SK-N-SH treated with all-trans-retinoic acid at 6 μM for 48 hours (cell line): ENCODE measurements around the gene ARL6IP4.
"Not testable (repeated sequence)": the region's sequence is repeated elsewhere in the genome, so short reads cannot be mapped to it uniquely, and the experiment has no call there.

ENCODE experiments used
- ATAC-seq: fragments of 200-7000 bp; cut with Tn5 transposase; 3 replicates; pipeline ENCODE4 v1.9.1; 2020; ENCODE audit warnings: mild to moderate bottlenecking, moderate library complexity
- ARNTL ChIP-seq: fragments of 450-650 bp; formaldehyde crosslinking; IDR thresholded peaks from 2 replicates; pipeline ENCODE4 v1.5.0; 2020; ENCODE audit warnings: low read depth, mild to moderate bottlenecking, moderate library complexity, borderline replicate concordance
- BACH2 ChIP-seq: fragments of 250-450 bp; sonication (Bioruptor Pico); IDR thresholded peaks from 2 replicates; pipeline ENCODE4 v1.9.0; 2021; ENCODE audit warnings: mild to moderate bottlenecking, borderline replicate concordance
- CREB5 ChIP-seq: fragments of 250-450 bp; sonication (Bioruptor Pico); IDR thresholded peaks from 2 replicates; pipeline ENCODE4 v1.5.1; 2020; ENCODE audit warnings: low read depth, mild to moderate bottlenecking, moderate library complexity
- CSDC2 ChIP-seq: fragments of 250-450 bp; sonication (Bioruptor Pico); IDR thresholded peaks from 2 replicates; pipeline ENCODE4 v1.5.0; 2020; ENCODE audit warnings: mild to moderate bottlenecking, moderate library complexity
- ESRRG ChIP-seq: fragments of 250-450 bp; sonication (Bioruptor Pico); IDR thresholded peaks from 2 replicates; pipeline ENCODE4 v1.6.1; 2021; ENCODE audit warnings: mild to moderate bottlenecking
- GLIS3 ChIP-seq: fragments of 250-450 bp; sonication (Bioruptor Pico); IDR thresholded peaks from 2 replicates; pipeline ENCODE4 v1.5.0; 2020; ENCODE audit warnings: mild to moderate bottlenecking, moderate library complexity
- ISL1 ChIP-seq: fragments of 250-450 bp; sonication (Bioruptor Pico); IDR thresholded peaks from 2 replicates; pipeline ENCODE4 v2.1.2; 2022; ENCODE audit warnings: mild to moderate bottlenecking, moderate library complexity
- OSR1 ChIP-seq: fragments of 250-450 bp; sonication (Bioruptor Pico); IDR thresholded peaks from 2 replicates; pipeline ENCODE4 v1.8.0; 2022; ENCODE audit warnings: moderate library complexity, mild to moderate bottlenecking, inconsistent platforms
- PATZ1 ChIP-seq: fragments of 250-450 bp; sonication (Bioruptor Pico); IDR thresholded peaks from 2 replicates; pipeline ENCODE4 v1.8.0; 2020; ENCODE audit warnings: mild to moderate bottlenecking, moderate library complexity, borderline replicate concordance
- PPARA ChIP-seq: fragments of 250-450 bp; sonication (Bioruptor Pico); IDR thresholded peaks from 2 replicates; pipeline ENCODE4 v1.5.0; 2020; ENCODE audit warnings: mild to moderate bottlenecking, borderline replicate concordance
- RARB ChIP-seq: fragments of 250-450 bp; sonication (Bioruptor Pico); IDR thresholded peaks from 2 replicates; pipeline ENCODE4 v1.8.0; 2021; ENCODE audit warnings: mild to moderate bottlenecking, moderate library complexity
- SNAI2 ChIP-seq: fragments of 250-450 bp; sonication (Bioruptor Pico); IDR thresholded peaks from 2 replicates; pipeline ENCODE4 v1.5.0; 2020; ENCODE audit warnings: mild to moderate bottlenecking, moderate library complexity
- TCF4 ChIP-seq: fragments of 250-450 bp; sonication (Bioruptor Pico); IDR thresholded peaks from 2 replicates; pipeline ENCODE4 v1.8.0; 2021; ENCODE audit warnings: mild to moderate bottlenecking, moderate library complexity, borderline replicate concordance
- TOX ChIP-seq: fragments of 250-450 bp; sonication (Bioruptor Pico); IDR thresholded peaks from 2 replicates; pipeline ENCODE4 v1.8.0; 2021; ENCODE audit warnings: mild to moderate bottlenecking, moderate library complexity, borderline replicate concordance
- ZC3H10 ChIP-seq: fragments of 250-450 bp; sonication (Bioruptor Pico); IDR thresholded peaks from 2 replicates; pipeline ENCODE4 v1.5.1; 2021; ENCODE audit warnings: mild to moderate bottlenecking, moderate library complexity
- ZFP3 ChIP-seq: fragments of 250-450 bp; sonication (Bioruptor Pico); IDR thresholded peaks from 2 replicates; pipeline ENCODE4 v1.5.0; 2020; ENCODE audit warnings: mild to moderate bottlenecking, moderate library complexity
- ZFP30 ChIP-seq: fragments of 450-650 bp; formaldehyde crosslinking; IDR thresholded peaks from 2 replicates; pipeline ENCODE4 v1.5.0; 2022; ENCODE audit warnings: mild to moderate bottlenecking, moderate library complexity
- ZNF565 ChIP-seq: fragments of 450-650 bp; formaldehyde crosslinking; conservative IDR thresholded peaks from 2 replicates; pipeline ENCODE4 v1.5.0; 2020; ENCODE audit warnings: low read depth, mild to moderate bottlenecking, moderate library complexity
- ZNF70 ChIP-seq: fragments of 450-650 bp; formaldehyde crosslinking; IDR thresholded peaks from 2 replicates; pipeline ENCODE4 v1.5.0; 2020; ENCODE audit warnings: mild to moderate bottlenecking, moderate library complexity
- ZNF8 ChIP-seq: fragments of 450-650 bp; formaldehyde crosslinking; IDR thresholded peaks from 2 replicates; pipeline ENCODE4 v1.5.0; 2020; ENCODE audit warnings: mild to moderate bottlenecking, moderate library complexity
- TF ChIP-seq, protein P1 (sequence below): fragments of 250-450 bp; sonication (Bioruptor Pico); IDR thresholded peaks from 2 replicates; pipeline ENCODE4 v1.5.0; 2020; ENCODE audit warnings: mild to moderate bottlenecking, moderate library complexity
- TF ChIP-seq, protein P2 (sequence below): fragments of 250-450 bp; sonication (Bioruptor Pico); IDR thresholded peaks from 2 replicates; pipeline ENCODE4 v1.5.1; 2021; ENCODE audit warnings: mild to moderate bottlenecking, moderate library complexity

ARL6IP4 gene

DNA sequence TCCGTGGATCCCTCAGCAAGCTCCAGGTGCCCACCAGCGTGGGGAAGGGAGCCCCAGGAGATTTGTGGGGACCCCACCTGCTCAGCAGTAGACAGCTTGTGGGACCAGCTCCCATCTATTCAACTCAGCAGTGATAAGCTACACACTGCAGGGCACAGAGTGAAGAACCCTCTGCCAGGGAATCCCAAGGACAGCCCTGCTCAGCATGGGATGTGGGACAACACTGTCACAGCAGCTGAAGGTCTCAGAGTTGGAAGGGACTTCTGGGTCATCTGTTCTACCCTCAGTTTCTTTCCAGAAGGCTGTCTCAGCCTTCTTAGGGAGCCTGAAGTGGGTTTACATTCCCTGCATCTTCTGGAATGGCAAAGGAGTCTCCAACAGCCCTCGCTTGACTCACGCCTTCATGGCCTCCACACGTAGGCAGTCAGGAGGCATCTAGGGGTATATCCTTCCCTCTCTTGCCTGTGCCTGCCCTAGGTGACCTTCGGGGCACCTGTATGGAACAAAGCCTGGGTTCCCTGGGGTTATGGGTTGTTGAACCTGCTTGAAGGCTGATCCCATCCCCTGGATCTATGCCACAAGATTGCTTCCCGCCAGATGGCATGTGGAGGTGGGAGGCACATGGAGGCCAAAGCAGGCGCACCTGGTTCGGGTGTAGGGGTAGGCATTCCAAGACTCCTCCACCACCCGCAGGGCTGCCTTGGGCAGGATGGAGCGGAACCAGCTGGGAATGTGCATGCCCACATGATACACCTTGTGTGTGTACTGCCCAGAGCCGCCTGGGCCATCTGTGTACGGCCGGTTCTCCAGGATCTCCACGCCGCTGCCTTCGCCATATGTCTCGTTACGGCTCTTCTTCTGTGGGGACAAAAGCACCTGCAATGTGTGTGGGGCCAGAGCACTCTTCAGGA, 33.0 kb downstream of the ARL6IP4 start:
- no peak for ATAC-seq
- TF ChIP-seq SNAI2 (no peak), ZFP3 (CRISPR knock-in tag) (no peak), CSDC2 (CRISPR knock-in tag) (no peak), ISL1 (CRISPR knock-in tag) (no peak), CREB5 (no peak), GLIS3 (CRISPR knock-in tag) (no peak), ESRRG (no peak), PPARA (CRISPR knock-in tag) (no peak), BACH2 (CRISPR knock-in tag) (no peak), TCF4 (CRISPR knock-in tag) (no peak), ZNF70 (CRISPR knock-in tag) (no peak), ZFP30 (CRISPR knock-in tag) (no peak), RARB (CRISPR knock-in tag) (no peak), ZNF8 (CRISPR knock-in tag) (no peak), TOX (CRISPR knock-in tag) (no peak), PATZ1 (no peak), ARNTL (no peak), OSR1 (CRISPR knock-in tag) (no peak)
- TF ChIP-seq, protein P1, sequence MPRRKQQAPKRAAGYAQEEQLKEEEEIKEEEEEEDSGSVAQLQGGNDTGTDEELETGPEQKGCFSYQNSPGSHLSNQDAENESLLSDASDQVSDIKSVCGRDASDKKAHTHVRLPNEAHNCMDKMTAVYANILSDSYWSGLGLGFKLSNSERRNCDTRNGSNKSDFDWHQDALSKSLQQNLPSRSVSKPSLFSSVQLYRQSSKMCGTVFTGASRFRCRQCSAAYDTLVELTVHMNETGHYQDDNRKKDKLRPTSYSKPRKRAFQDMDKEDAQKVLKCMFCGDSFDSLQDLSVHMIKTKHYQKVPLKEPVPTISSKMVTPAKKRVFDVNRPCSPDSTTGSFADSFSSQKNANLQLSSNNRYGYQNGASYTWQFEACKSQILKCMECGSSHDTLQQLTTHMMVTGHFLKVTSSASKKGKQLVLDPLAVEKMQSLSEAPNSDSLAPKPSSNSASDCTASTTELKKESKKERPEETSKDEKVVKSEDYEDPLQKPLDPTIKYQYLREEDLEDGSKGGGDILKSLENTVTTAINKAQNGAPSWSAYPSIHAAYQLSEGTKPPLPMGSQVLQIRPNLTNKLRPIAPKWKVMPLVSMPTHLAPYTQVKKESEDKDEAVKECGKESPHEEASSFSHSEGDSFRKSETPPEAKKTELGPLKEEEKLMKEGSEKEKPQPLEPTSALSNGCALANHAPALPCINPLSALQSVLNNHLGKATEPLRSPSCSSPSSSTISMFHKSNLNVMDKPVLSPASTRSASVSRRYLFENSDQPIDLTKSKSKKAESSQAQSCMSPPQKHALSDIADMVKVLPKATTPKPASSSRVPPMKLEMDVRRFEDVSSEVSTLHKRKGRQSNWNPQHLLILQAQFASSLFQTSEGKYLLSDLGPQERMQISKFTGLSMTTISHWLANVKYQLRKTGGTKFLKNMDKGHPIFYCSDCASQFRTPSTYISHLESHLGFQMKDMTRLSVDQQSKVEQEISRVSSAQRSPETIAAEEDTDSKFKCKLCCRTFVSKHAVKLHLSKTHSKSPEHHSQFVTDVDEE = no peak

GRCh38 chr12:123014473-123014872, 34.0 kb downstream of the ARL6IP4 start:
- ATAC-seq = not testable (repeated sequence)

DNA sequence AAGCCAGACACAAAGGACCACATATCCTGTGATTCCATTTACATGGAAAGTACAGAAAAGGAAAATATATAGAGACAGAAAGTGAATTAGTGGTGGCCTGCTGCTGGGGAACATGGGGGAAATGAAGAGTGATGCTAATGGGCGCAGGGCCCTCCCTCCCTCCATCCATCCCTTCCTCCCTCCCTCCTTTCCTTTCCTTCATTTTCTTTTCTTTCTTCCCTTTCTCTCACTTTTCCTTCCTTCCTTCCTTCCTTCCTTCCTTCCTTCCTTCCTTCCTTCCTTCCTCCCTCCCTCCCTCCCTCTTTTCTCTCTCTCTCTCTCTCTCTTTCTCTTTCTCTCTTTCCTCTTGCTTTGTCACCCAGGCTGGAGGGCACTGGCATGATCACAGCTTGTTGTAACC, 37.3 kb downstream of the ARL6IP4 start:
- TF ChIP-seq PPARA (CRISPR knock-in tag) = no peak
- TF ChIP-seq ZFP30 (CRISPR knock-in tag) = no peak
- TF ChIP-seq ARNTL = no peak
- TF ChIP-seq, protein P1 = no peak
- TF ChIP-seq ZC3H10 = no peak
- no peak for TF ChIP-seq ZNF565 (CRISPR knock-in tag)
- TF ChIP-seq, protein P2, sequence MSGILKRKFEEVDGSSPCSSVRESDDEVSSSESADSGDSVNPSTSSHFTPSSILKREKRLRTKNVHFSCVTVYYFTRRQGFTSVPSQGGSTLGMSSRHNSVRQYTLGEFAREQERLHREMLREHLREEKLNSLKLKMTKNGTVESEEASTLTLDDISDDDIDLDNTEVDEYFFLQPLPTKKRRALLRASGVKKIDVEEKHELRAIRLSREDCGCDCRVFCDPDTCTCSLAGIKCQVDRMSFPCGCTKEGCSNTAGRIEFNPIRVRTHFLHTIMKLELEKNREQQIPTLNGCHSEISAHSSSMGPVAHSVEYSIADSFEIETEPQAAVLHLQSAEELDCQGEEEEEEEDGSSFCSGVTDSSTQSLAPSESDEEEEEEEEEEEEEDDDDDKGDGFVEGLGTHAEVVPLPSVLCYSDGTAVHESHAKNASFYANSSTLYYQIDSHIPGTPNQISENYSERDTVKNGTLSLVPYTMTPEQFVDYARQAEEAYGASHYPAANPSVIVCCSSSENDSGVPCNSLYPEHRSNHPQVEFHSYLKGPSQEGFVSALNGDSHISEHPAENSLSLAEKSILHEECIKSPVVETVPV (CRISPR knock-in tag) = no peak
- no peak for TF ChIP-seq ZFP3 (CRISPR knock-in tag)
- ATAC-seq = no peak
